ENCODE results near the gene LRP2. TPM values are rescaled to one million over a fixed set of nuclear protein-coding genes. Genes with fewer than 3 reads are reported as not detected.

Gene LRP2
- total RNA-seq, 4 donors from 2014 or later, result not detected

- H3K27me3 ChIP-seq, result no peaks in the 10 kb centered on the region
- ATAC-seq (no peak), DNase-seq (no peak)
- H3K27ac ChIP-seq, result no peak overlapping the region
- no peaks in the 10 kb centered on the region for H3K4me1 ChIP-seq
- no peak overlapping the region for H3K4me3 ChIP-seq
- in situ Hi-C loops (cut with MboI; ENCODE audit: low sequenced_read_pairs in 4 of 4), result no loop called here
- no peaks in the 10 kb centered on the region for H3K9me3 ChIP-seq
- H3K36me3 ChIP-seq, result no peaks in the 10 kb centered on the region
- TF ChIP-seq POLR2A (IDR thresholded peaks at IDR 0.05) (no peak), CTCF (IDR thresholded peaks at IDR 0.05 in 4 of 5, conservative IDR thresholded peaks at IDR 0.05 in 1 of 5) (no peak)
- intact Hi-C loops (cut with DNase I; ENCODE audit: low total_unique reads), result no loop called here
Measured at GRCh38 chr2:169178804-169179390, 183.4 kb downstream of the LRP2 start.

GRCh38 chr2:169178364-169178763 lies 184.0 kb downstream of the LRP2 start:
- TF ChIP-seq CTCF (IDR thresholded peaks at IDR 0.05 in 4 of 5, conservative IDR thresholded peaks at IDR 0.05 in 1 of 5) (no peak), POLR2A (IDR thresholded peaks at IDR 0.05) (no peak)
- DNase-seq (no peak), ATAC-seq (no peak)
- Histone ChIP-seq H3K27ac (no peak overlapping the region), H3K36me3 (no peaks in the 10 kb centered on the region), H3K27me3 (no peaks in the 10 kb centered on the region), H3K9me3 (no peaks in the 10 kb centered on the region), H3K4me1 (no peaks in the 10 kb centered on the region), H3K4me3 (no peak overlapping the region)
- in situ Hi-C loops (cut with MboI; ENCODE audit: low sequenced_read_pairs in 4 of 4) (no loop called here), intact Hi-C loops (cut with DNase I; ENCODE audit: low total_unique reads) (no loop called here)

GRCh38 chr2:169175112-169175511 lies 187.2 kb downstream of the LRP2 start:
- intact Hi-C loops (cut with DNase I; ENCODE audit: low total_unique reads) (no loop called here), in situ Hi-C loops (cut with MboI; ENCODE audit: low sequenced_read_pairs in 4 of 4) (no loop called here)
- Histone ChIP-seq H3K27me3 (no peaks in the 10 kb centered on the region), H3K4me3 (no peak overlapping the region), H3K36me3 (no peaks in the 10 kb centered on the region), H3K4me1 (no peaks in the 10 kb centered on the region), H3K27ac (no peak overlapping the region), H3K9me3 (no peaks in the 10 kb centered on the region)
- no peak for DNase-seq
- TF ChIP-seq POLR2A (IDR thresholded peaks at IDR 0.05) (no peak), CTCF (IDR thresholded peaks at IDR 0.05 in 4 of 5, conservative IDR thresholded peaks at IDR 0.05 in 1 of 5) (no peak)
- no peak for ATAC-seq

- H3K9me3 ChIP-seq, result no peaks in the 10 kb centered on the region
- in situ Hi-C loops (cut with MboI; ENCODE audit: low sequenced_read_pairs in 4 of 4) (no loop called here), intact Hi-C loops (cut with DNase I; ENCODE audit: low total_unique reads) (no loop called here)
- H3K4me3 ChIP-seq, result no peak overlapping the region
- TF ChIP-seq CTCF (IDR thresholded peaks at IDR 0.05 in 4 of 5, conservative IDR thresholded peaks at IDR 0.05 in 1 of 5), result no peak
- TF ChIP-seq POLR2A (IDR thresholded peaks at IDR 0.05), result no peak
- no peaks in the 10 kb centered on the region for H3K36me3 ChIP-seq
- no peaks in the 10 kb centered on the region for H3K4me1 ChIP-seq
- DNase-seq (no peak), ATAC-seq (no peak)
- no peaks in the 10 kb centered on the region for H3K27me3 ChIP-seq
- H3K27ac ChIP-seq, result no peak overlapping the region
Measured at GRCh38 chr2:169173876-169174275, 188.5 kb downstream of the LRP2 start.

- Histone ChIP-seq H3K4me3 (no peak overlapping the region), H3K9me3 (no peaks in the 10 kb centered on the region), H3K27ac (no peak overlapping the region), H3K27me3 (no peaks in the 10 kb centered on the region), H3K4me1 (no peaks in the 10 kb centered on the region), H3K36me3 (no peaks in the 10 kb centered on the region)
- intact Hi-C loops (cut with DNase I; ENCODE audit: low total_unique reads), result no loop called here
- DNase-seq (no peak), ATAC-seq (no peak)
- TF ChIP-seq CTCF (IDR thresholded peaks at IDR 0.05 in 4 of 5, conservative IDR thresholded peaks at IDR 0.05 in 1 of 5) (no peak), POLR2A (IDR thresholded peaks at IDR 0.05) (no peak)
- in situ Hi-C loops (cut with MboI; ENCODE audit: low sequenced_read_pairs in 4 of 4), result no loop called here
Measured at GRCh38 chr2:169172914-169173313, 189.4 kb downstream of the LRP2 start.
